Mammary epithelial cell (primary cell): ENCODE measurements around the gene ARHGAP42.

Experiments used
- CTCF ChIP-seq, 2 donors: IDR thresholded peaks in 1 of 2; conservative IDR thresholded peaks in 1 of 2; 2 replicates each; pipeline ENCODE4 v1.5.1; 2011 to 2012; ENCODE audit warnings: inconsistent platforms in 2 of 2, low read length in 2 of 2, mild to moderate bottlenecking in 2 of 2, control low read depth in 1 of 2, low read depth in 1 of 2; ENCODE audit not compliant: insufficient read depth in 1 of 2; ENCODE audit errors: extremely low read depth in 1 of 2
- EZH2 ChIP-seq: IDR thresholded peaks from 2 replicates; pipeline ENCODE4 v1.6.1; 2012; ENCODE audit warnings: low read length, inconsistent platforms, borderline replicate concordance

- TF ChIP-seq CTCF (conservative IDR thresholded peaks at IDR 0.05 in 1 of 2, IDR thresholded peaks at IDR 0.05 in 1 of 2; ENCODE audit: extremely low read depth in 1 of 2, insufficient read depth in 1 of 2, low read depth in 1 of 2, low read length in 2 of 2) (no peak), EZH2 (no peak)
Observed at GRCh38 chr11:100757646-100758045, 70.6 kb downstream of the ARHGAP42 start.
